SK-N-SH (cell line): ENCODE data around the gene CLIC1. TPM values are rescaled to one million over a fixed set of nuclear protein-coding genes. Genes with fewer than 3 reads are reported as not detected.

Source experiments
- CTCF ChIA-PET: fragments of 300-600, 350-600 bp; formaldehyde crosslinking; extraction: SDS; loops from one replicate; lab custom pipeline; 2021; lab: Yijun Ruan, JAX
- POLR2A ChIA-PET: fragments of 350-600 bp; sonication (Branson Sonifier 250); formaldehyde crosslinking; extraction: SDS; loops from one replicate; lab custom pipeline; 2020; ENCODE audit warnings: antibody characterized with exemption, inconsistent platforms; lab: Yijun Ruan, JAX
- DNase-seq: peaks from one replicate; pipeline ENCODE4 v3.0.0; 2012
- H2AFZ ChIP-seq: fragments of 200-600 bp; sonication (generic); 2 replicates; pipeline ENCODE4 v1.8.1; 2016; ENCODE audit warnings: antibody characterized with exemption, mild to moderate bottlenecking, low read depth
- H3F3A ChIP-seq: fragments of 200-600 bp; sonication (generic); replicated peaks from 2 replicates; pipeline ENCODE3; 2016; ENCODE audit warnings: antibody characterized with exemption, mild to moderate bottlenecking; ENCODE audit not compliant: insufficient read depth
- H3K27ac ChIP-seq, 2 experiments: fragments of 200-500 bp in 1 of 2; fragments of 200-600 bp in 1 of 2; sonication (Bioruptor generic) in 1 of 2; sonication (generic), shearing (Covaris generic) in 1 of 2; 2 replicates each; pipeline versions ENCODE4 v1.5.1 to v1.6.1; 2014 to 2016; ENCODE audit warnings: low read depth in 2 of 2, inconsistent platforms in 1 of 2, low read length in 1 of 2, mild to moderate bottlenecking in 1 of 2, mixed read lengths in 1 of 2
- H3K27me3 ChIP-seq: fragments of 200-600 bp; sonication (generic), shearing (Covaris generic); 2 replicates; pipeline ENCODE4 v1.6.1; 2016; ENCODE audit warnings: mixed run types; ENCODE audit not compliant: insufficient read depth
- H3K36me3 ChIP-seq, 2 experiments: fragments of 200-500 bp in 1 of 2; fragments of 200-600 bp in 1 of 2; sonication (Bioruptor generic) in 1 of 2; sonication (generic) in 1 of 2; replicated peaks in 1 of 2; 2 replicates each; pipeline versions ENCODE3 to v1.5.1; 2014 to 2016; ENCODE audit warnings: low read length in 1 of 2, mild to moderate bottlenecking in 1 of 2; ENCODE audit not compliant: insufficient read depth in 2 of 2, control insufficient read depth in 1 of 2
- H3K4me1 ChIP-seq, 2 experiments: fragments of 200-500 bp in 1 of 2; fragments of 200-600 bp in 1 of 2; sonication (Bioruptor generic) in 1 of 2; sonication (generic), shearing (Covaris generic) in 1 of 2; 2 replicates each; pipeline versions ENCODE4 v1.5.1 to v1.6.1; 2014 to 2016; ENCODE audit warnings: low read depth in 1 of 2, low read length in 1 of 2, mixed run types in 1 of 2; ENCODE audit not compliant: insufficient read depth in 2 of 2, control insufficient read depth in 1 of 2
- H3K4me2 ChIP-seq: fragments of 200-600 bp; sonication (generic), shearing (Covaris generic); 2 replicates; pipeline ENCODE4 v1.6.1; 2017; ENCODE audit warnings: mixed run types
- H3K4me3 ChIP-seq, 2 experiments: fragments of 200-500 bp in 1 of 2; fragments of 200-600 bp in 1 of 2; sonication (Bioruptor generic) in 1 of 2; sonication (generic), shearing (Covaris generic) in 1 of 2; 2 replicates each; pipeline versions ENCODE4 v1.5.1 to v1.8.1; 2014 to 2016; ENCODE audit warnings: low read depth in 2 of 2, inconsistent platforms in 1 of 2, low read length in 1 of 2, mild to moderate bottlenecking in 1 of 2, mixed read lengths in 1 of 2, moderate library complexity in 1 of 2
- H3K79me2 ChIP-seq: fragments of 200-600 bp; sonication (generic); 2 replicates; pipeline ENCODE4 v1.8.1; 2017; ENCODE audit warnings: mild to moderate bottlenecking; ENCODE audit not compliant: insufficient read depth
- H3K9ac ChIP-seq: fragments of 200-600 bp; sonication (generic); 2 replicates; pipeline ENCODE4 v1.6.1; 2017; ENCODE audit warnings: mixed run types
- H3K9me2 ChIP-seq: fragments of 200-600 bp; sonication (generic); 2 replicates; pipeline ENCODE4 v1.6.1; 2017; ENCODE audit warnings: mixed run types
- H3K9me3 ChIP-seq: fragments of 200-600 bp; sonication (generic); 2 replicates; pipeline ENCODE4 v1.6.1; 2017; ENCODE audit warnings: mixed run types, mild to moderate bottlenecking, moderate library complexity
- H4K20me1 ChIP-seq: fragments of 200-600 bp; sonication (generic); 2 replicates; pipeline ENCODE4 v1.6.1; 2017; ENCODE audit warnings: mild to moderate bottlenecking, mixed run types; ENCODE audit not compliant: insufficient read depth
- ELF1 ChIP-seq: IDR thresholded peaks from 2 replicates; pipeline ENCODE4 v1.4.0; 2012
- FOXM1 ChIP-seq: IDR thresholded peaks from 2 replicates; pipeline ENCODE4 v1.4.0; 2012; ENCODE audit warnings: low read depth, mild to moderate bottlenecking
- GABPA ChIP-seq: IDR thresholded peaks from 2 replicates; pipeline ENCODE4 v1.4.0; 2012; ENCODE audit warnings: low read depth, mild to moderate bottlenecking
- NRF1 ChIP-seq: IDR thresholded peaks from 2 replicates; pipeline ENCODE4 v1.6.1; 2012; ENCODE audit warnings: low read depth, mild to moderate bottlenecking, low read length
- POLR2AphosphoS5 ChIP-seq: IDR thresholded peaks from 2 replicates; pipeline ENCODE4 v1.6.1; 2012; ENCODE audit warnings: low read depth, low read length
- RAD21 ChIP-seq: IDR thresholded peaks from 2 replicates; pipeline ENCODE4 v1.6.1; 2012; ENCODE audit warnings: mild to moderate bottlenecking, low read length
- RCOR1 ChIP-seq: fragments of 150-350 bp; IDR thresholded peaks from 2 replicates; pipeline ENCODE4 v1.6.1; 2017; ENCODE audit warnings: antibody characterized with exemption, low read length
- SMC3 ChIP-seq: IDR thresholded peaks from 2 replicates; pipeline ENCODE4 v1.6.1; 2012; ENCODE audit warnings: low read depth, low read length, improper control_type of control experiment
- TAF1 ChIP-seq: IDR thresholded peaks from 2 replicates; pipeline ENCODE4 v1.6.1; 2012; ENCODE audit warnings: low read depth, mild to moderate bottlenecking, low read length, moderate library complexity, borderline replicate concordance
- TCF12 ChIP-seq: IDR thresholded peaks from 2 replicates; pipeline ENCODE4 v1.4.0; 2012
- WGBS: methylation state at CpG from one replicate; pipeline ENCODE4 v1.1.6; 2017; ENCODE audit warnings: low lambda C conversion rate; 5-methylcytosine and 5-hydroxymethylcytosine counted together
- polyA plus RNA-seq, 3 experiments: library from polyadenylated mRNA; depleted of rRNA; stranded (reverse); fragments of >200 nt; gene quantifications; 2 replicates each; pipeline ENCODE4 v1.2.3, GENCODE V29; 2012
- TF ChIP-seq, protein P1 (sequence below): fragments of 200-600 bp; sonication (generic); IDR thresholded peaks from 2 replicates; pipeline ENCODE4 v1.6.1; 2017; ENCODE audit warnings: antibody characterized with exemption, mild to moderate bottlenecking, moderate library complexity
- TF ChIP-seq, protein P2 (sequence below): IDR thresholded peaks from 2 replicates; pipeline ENCODE4 v1.4.0; 2012; ENCODE audit warnings: low read depth
- TF ChIP-seq, protein P3 (sequence below): IDR thresholded peaks from 2 replicates; pipeline ENCODE4 v1.4.0; 2012; ENCODE audit warnings: low read depth, borderline replicate concordance

CLIC1 gene
- polyA plus RNA-seq, 1 of the 3 experiments (the other 2 are of a cell fraction) = 520 TPM

- 55% methylated on average over 6 of the region's 6 CpGs for WGBS
Measured at GRCh38 chr6:31737991-31738979, 2.0 kb upstream of the CLIC1 start.

More at GRCh38 chr6:31737991-31738979, 2.0 kb upstream of the CLIC1 start:
- no peaks in the 10 kb centered on the region for H3K9me2 ChIP-seq
- H2AFZ ChIP-seq = peak overlapping the region; percentile 63; the same call in 1 of the 2 replicates
- peaks cover 12 to 19% of the 10 kb centered on the region in 2 experiments for H3K36me3 ChIP-seq
- H3K9ac ChIP-seq = peak overlapping the region; percentile 72
- H3K4me2 ChIP-seq = peak overlapping the region; percentile 99
- no peaks in the 10 kb centered on the region for H3K9me3 ChIP-seq
- H3K27me3 ChIP-seq = no peaks in the 10 kb centered on the region
- peak overlapping the region in 1 of 2 experiments; percentile 42; a peak in 1 of 4 replicates for H3K4me3 ChIP-seq
- peaks cover 12% of the 10 kb centered on the region for H4K20me1 ChIP-seq
- POLR2A ChIA-PET = interaction anchor here (0.6 to 1.8 kb wide), 6 partner anchors 56 to 1233 kb away, joined by 3 to 6 read pairs (median 3); partner anchors contain the start of genes HSPA1A, HSPA1B, HSPA1L and VARS1
- H3K4me1 ChIP-seq = peaks cover 22 to 31% of the 10 kb centered on the region in 2 experiments; a peak in 3 of 4 replicates
- no peak for TF ChIP-seq NRF1
- TF ChIP-seq, protein P1, sequence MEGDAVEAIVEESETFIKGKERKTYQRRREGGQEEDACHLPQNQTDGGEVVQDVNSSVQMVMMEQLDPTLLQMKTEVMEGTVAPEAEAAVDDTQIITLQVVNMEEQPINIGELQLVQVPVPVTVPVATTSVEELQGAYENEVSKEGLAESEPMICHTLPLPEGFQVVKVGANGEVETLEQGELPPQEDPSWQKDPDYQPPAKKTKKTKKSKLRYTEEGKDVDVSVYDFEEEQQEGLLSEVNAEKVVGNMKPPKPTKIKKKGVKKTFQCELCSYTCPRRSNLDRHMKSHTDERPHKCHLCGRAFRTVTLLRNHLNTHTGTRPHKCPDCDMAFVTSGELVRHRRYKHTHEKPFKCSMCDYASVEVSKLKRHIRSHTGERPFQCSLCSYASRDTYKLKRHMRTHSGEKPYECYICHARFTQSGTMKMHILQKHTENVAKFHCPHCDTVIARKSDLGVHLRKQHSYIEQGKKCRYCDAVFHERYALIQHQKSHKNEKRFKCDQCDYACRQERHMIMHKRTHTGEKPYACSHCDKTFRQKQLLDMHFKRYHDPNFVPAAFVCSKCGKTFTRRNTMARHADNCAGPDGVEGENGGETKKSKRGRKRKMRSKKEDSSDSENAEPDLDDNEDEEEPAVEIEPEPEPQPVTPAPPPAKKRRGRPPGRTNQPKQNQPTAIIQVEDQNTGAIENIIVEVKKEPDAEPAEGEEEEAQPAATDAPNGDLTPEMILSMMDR = peak; percentile 55
- TF ChIP-seq RAD21 = peak; percentile 39; the same call in 1 of the 2 replicates
- TF ChIP-seq, protein P2, sequence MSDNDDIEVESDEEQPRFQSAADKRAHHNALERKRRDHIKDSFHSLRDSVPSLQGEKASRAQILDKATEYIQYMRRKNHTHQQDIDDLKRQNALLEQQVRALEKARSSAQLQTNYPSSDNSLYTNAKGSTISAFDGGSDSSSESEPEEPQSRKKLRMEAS = peak; percentile 41; the same call in 1 of the 2 replicates
- no peak for TF ChIP-seq TCF12
- TF ChIP-seq, protein P3, sequence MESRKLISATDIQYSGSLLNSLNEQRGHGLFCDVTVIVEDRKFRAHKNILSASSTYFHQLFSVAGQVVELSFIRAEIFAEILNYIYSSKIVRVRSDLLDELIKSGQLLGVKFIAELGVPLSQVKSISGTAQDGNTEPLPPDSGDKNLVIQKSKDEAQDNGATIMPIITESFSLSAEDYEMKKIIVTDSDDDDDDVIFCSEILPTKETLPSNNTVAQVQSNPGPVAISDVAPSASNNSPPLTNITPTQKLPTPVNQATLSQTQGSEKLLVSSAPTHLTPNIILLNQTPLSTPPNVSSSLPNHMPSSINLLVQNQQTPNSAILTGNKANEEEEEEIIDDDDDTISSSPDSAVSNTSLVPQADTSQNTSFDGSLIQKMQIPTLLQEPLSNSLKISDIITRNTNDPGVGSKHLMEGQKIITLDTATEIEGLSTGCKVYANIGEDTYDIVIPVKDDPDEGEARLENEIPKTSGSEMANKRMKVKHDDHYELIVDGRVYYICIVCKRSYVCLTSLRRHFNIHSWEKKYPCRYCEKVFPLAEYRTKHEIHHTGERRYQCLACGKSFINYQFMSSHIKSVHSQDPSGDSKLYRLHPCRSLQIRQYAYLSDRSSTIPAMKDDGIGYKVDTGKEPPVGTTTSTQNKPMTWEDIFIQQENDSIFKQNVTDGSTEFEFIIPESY = no peak
- TF ChIP-seq RCOR1 = no peak
- TF ChIP-seq GABPA = no peak
- peak; percentile 30; the same call in 1 of the 2 replicates for TF ChIP-seq SMC3
- peak; percentile 65; the same call in 1 of the 2 replicates for TF ChIP-seq POLR2AphosphoS5
- TF ChIP-seq FOXM1 = no peak
- 0 out of 2 replicates have a peak, but pooled peaks have one; percentile 5 for TF ChIP-seq ELF1
- TF ChIP-seq TAF1 = 0 out of 2 replicates have a peak, but pooled peaks have one; percentile 5
- H3K27ac ChIP-seq = peak overlapping the region; percentile 51 to 88; a peak in 3 of 4 replicates
- peaks cover 32% of the 10 kb centered on the region for H3F3A ChIP-seq
- H3K79me2 ChIP-seq = peaks cover 54% of the 10 kb centered on the region
- CTCF ChIA-PET = interaction anchor here (1.3 to 5.5 kb wide), 7 partner anchors 9 to 92 kb away, joined by 3 to 39 read pairs (median 9); partner anchors contain the start of genes DDAH2, LSM2 and LY6G5C
- DNase-seq = no peak
